Measurements from ENCODE around the gene IFT25.
"Not testable (repeated sequence)": the region's sequence is repeated elsewhere in the genome, so short reads cannot be mapped to it uniquely, and the experiment has no call there.

The IFT25 gene

DNA sequence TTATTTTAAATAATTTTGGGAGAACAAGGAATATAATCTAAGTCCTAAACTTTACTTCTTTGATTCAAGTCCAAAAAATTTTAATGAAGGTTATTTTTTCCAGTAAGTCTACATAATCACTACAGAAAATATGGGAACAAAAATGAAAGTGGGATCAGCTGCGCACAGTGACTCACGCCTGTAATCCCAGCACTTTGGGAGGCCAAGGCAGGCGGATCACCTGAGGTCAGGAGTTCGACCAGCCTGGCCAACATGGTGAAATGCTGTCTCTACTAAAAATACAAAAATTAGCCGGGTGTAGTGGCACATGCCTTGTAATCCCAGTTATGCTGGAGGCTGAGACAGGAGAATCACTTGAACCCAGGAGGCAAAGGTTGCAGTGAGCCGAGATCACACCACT is 61.9 kb downstream of the IFT25 start:
- not testable (repeated sequence) for DNase-seq (ENCODE audit: low read depth)

- DNase-seq (ENCODE audit: low read depth) = not testable (repeated sequence)
These were observed 63.6 kb downstream of the IFT25 start for GRCh38 chr1:53881853-53882252.

GRCh38 chr1:53878492-53879105 is 66.9 kb downstream of the IFT25 start:
- DNase-seq (ENCODE audit: low read depth) = no peak

DNA sequence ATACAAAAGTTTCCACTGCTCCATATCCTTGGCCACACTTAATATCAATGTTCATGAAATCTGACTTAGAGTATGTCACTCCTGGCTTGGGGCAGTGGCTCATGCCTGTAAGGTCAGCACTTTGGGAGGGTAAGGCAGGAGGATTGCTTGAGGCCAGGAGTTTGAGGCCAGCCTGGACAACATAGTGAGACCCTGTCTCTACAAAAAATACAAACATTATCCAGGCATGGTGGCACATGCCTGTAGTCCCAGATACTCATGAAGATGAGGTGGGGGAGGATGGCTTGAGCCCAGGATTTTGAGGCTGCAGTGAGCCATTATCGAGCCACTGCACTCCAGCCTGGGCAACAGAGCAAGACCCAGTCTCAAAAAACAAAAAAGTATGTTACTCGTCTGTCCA is 70.3 kb downstream of the IFT25 start:
- DNase-seq (ENCODE audit: low read depth) = not testable (repeated sequence)

- no peak for DNase-seq (ENCODE audit: low read depth)
These were observed 73.6 kb downstream of the IFT25 start for GRCh38 chr1:53871773-53872484.

Data from stimulated activated CD4-positive, alpha-beta T cell treated with anti-CD3 and anti-CD28 coated beads, Interleukin-2, amount 100 ng/mL, for 4 hours (primary cell).